ENCODE results near the gene TTC27. TPM values are rescaled to one million over a fixed set of nuclear protein-coding genes. Genes with fewer than 3 reads are reported as not detected.

Gene TTC27
- total RNA-seq, 1 donor from 2014 or later: 12.5 TPM

DNA sequence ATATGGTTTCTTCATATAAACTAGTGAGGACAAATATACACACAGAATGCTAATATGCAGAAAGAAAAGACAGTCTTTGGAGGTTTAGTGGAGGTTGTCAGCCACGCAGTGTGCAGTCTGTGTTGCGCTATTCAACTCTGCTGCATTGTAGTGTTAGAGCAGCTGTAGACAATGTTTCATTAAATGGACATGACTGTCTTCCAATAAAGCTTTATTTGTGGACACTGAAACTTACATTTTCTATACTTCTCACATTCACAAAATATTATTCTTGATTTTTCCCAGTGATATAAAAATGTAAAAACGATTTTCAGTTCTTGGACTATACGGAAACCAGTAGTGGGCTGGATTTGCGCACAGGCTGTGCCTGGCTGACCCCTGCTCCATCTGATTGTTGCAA is 13.3 kb downstream of the TTC27 start:
- no peak overlapping the region for H3K4me3 ChIP-seq
- H3K4me1 ChIP-seq: no peaks in the 10 kb centered on the region

DNA sequence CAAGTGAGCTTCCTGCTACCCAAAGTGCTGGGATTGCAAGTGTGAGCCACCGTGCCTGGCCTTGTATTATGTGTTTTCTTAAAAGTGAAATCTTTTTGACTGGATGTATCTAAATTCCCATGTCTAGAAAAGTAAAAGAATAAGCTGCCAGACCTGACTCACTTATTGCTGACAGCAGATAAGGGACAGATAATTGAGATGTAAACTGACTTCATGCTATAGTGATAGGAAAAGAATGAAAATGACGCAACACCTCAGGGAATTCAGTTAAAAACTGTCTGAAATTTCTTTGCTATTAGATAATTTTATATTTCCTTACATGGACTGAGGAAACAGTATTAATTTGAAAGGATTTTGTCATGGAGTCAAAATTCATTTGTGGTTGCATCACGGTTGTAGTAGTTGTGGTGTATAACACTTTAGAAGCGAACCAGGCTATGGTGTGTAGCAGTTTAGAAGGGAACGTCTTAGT is 19.4 kb downstream of the TTC27 start:
- H3K27me3 ChIP-seq: no peaks in the 10 kb centered on the region
- no peak overlapping the region for H3K27ac ChIP-seq
- no peak for TF ChIP-seq POLR2AphosphoS5 (IDR thresholded peaks at IDR 0.05; ENCODE audit: insufficient read depth in 1 of 2, low read depth in 1 of 2)
- TF ChIP-seq, protein P1, sequence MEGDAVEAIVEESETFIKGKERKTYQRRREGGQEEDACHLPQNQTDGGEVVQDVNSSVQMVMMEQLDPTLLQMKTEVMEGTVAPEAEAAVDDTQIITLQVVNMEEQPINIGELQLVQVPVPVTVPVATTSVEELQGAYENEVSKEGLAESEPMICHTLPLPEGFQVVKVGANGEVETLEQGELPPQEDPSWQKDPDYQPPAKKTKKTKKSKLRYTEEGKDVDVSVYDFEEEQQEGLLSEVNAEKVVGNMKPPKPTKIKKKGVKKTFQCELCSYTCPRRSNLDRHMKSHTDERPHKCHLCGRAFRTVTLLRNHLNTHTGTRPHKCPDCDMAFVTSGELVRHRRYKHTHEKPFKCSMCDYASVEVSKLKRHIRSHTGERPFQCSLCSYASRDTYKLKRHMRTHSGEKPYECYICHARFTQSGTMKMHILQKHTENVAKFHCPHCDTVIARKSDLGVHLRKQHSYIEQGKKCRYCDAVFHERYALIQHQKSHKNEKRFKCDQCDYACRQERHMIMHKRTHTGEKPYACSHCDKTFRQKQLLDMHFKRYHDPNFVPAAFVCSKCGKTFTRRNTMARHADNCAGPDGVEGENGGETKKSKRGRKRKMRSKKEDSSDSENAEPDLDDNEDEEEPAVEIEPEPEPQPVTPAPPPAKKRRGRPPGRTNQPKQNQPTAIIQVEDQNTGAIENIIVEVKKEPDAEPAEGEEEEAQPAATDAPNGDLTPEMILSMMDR (IDR thresholded peaks at IDR 0.05): no peak
- no peak for TF ChIP-seq POLR2A (IDR thresholded peaks at IDR 0.05)
- peaks cover 0 to 45% of the 10 kb centered on the region in 2 donors for H3K36me3 ChIP-seq
- H3K4me3 ChIP-seq: no peak overlapping the region
- no peak for DNase-seq (ENCODE audit: extremely low spot score in 2 of 2)
- intact Hi-C loops (cut with DNase I): no loop called here
- H3K4me1 ChIP-seq: no peaks in the 10 kb centered on the region
- H3K9me3 ChIP-seq: no peaks in the 10 kb centered on the region

More for the DNA sequence above, 13.3 kb downstream of the TTC27 start:
- Histone ChIP-seq H3K27ac (no peak overlapping the region), H3K9me3 (no peaks in the 10 kb centered on the region), H3K36me3 (peaks cover 0 to 54% of the 10 kb centered on the region in 2 donors), H3K27me3 (no peaks in the 10 kb centered on the region)
- no peak for TF ChIP-seq POLR2A (IDR thresholded peaks at IDR 0.05)
- TF ChIP-seq POLR2AphosphoS5 (IDR thresholded peaks at IDR 0.05; ENCODE audit: insufficient read depth in 1 of 2, low read depth in 1 of 2): no peak
- TF ChIP-seq, protein P1 (IDR thresholded peaks at IDR 0.05): no peak
- intact Hi-C loops (cut with DNase I): no loop called here
- no peak for DNase-seq (ENCODE audit: extremely low spot score in 2 of 2)

DNA sequence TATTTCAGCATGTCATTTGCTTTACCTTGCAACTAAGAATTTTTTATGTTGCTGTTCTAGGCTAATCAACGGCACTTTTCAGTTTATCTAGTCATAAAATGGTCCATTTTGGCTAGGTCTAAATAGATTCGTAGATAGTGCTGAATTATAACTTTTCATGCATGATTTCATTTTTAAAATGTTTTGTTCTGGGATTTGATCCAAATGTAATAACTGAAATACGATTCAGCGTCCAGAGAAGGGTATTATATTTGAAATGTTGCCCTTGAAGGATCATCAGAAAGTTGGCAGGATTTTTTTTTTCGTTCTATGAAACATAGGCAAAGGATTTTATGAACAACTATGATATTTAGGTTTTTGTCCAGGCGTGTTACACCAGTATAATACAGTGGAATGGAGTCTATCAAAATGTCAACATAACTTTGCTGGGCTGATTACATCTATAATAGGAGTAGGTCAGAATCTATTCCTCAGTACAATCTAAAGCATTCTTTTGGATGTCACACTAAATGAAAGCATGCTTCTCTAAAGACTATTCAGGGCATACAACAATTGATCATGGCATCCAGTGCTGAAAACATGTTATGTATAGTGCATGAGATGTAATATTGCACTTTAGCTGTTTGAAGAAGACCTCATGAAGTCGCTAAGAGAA is 24.8 kb downstream of the TTC27 start:
- no peak for DNase-seq (ENCODE audit: extremely low spot score in 2 of 2)
- H3K27me3 ChIP-seq: no peaks in the 10 kb centered on the region
- no peak overlapping the region for H3K4me3 ChIP-seq
- TF ChIP-seq, protein P1 (IDR thresholded peaks at IDR 0.05): no peak
- TF ChIP-seq POLR2AphosphoS5 (IDR thresholded peaks at IDR 0.05; ENCODE audit: insufficient read depth in 1 of 2, low read depth in 1 of 2): no peak
- no peak for TF ChIP-seq POLR2A (IDR thresholded peaks at IDR 0.05)
- H3K9me3 ChIP-seq: no peaks in the 10 kb centered on the region
- H3K4me1 ChIP-seq: no peaks in the 10 kb centered on the region
- intact Hi-C loops (cut with DNase I): no loop called here
- peaks cover 0 to 28% of the 10 kb centered on the region in 2 donors for H3K36me3 ChIP-seq
- no peak overlapping the region for H3K27ac ChIP-seq

DNA sequence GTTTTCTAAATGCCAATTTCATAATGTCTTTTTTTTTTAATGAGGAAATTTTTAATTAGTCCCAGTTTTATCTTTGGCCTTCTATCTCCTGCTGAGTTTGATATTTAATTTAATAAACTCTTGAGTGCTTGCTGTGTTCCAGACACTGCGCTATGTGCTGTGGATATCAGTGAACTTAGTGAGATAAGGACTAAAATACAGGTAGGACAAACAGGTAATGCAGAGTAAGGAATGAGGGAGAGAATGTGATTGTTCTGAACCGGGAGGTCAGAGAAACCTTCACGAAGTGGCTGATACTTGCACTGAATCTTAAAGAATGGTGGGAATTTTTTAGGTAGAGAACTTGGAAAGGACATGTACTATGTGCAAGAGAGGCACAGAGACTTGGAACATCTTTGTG is 28.2 kb downstream of the TTC27 start:
- H3K27ac ChIP-seq: no peak overlapping the region

DNA sequence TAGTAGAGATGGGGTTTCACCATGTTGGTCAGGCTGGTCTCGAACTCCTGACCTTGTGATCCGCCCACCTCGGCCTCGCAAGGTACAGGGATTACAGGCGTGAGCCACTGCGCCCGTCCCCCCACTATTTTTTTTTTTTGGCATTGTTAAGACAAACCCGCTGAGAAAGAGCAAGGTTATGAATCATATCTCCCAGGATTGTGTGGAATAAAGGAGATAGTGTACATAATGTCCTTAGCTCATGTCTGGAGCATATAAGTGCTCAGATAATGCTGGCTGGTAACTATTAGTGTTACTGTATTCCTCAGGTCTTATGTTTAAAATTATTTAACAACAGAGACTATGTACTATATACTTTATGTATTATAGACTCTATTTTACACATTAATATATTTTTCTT is 36.0 kb downstream of the TTC27 start:
- TF ChIP-seq, protein P1 (IDR thresholded peaks at IDR 0.05): no peak
- TF ChIP-seq POLR2A (IDR thresholded peaks at IDR 0.05): no peak
- TF ChIP-seq POLR2AphosphoS5 (IDR thresholded peaks at IDR 0.05; ENCODE audit: insufficient read depth in 1 of 2, low read depth in 1 of 2): no peak
- Histone ChIP-seq H3K36me3 (no peaks in the 10 kb centered on the region), H3K9me3 (no peaks in the 10 kb centered on the region), H3K4me1 (no peaks in the 10 kb centered on the region), H3K4me3 (no peak overlapping the region), H3K27me3 (no peaks in the 10 kb centered on the region), H3K27ac (no peak overlapping the region)
- no peak for DNase-seq (ENCODE audit: extremely low spot score in 2 of 2)
- intact Hi-C loops (cut with DNase I): no loop called here

More for the DNA sequence above, 28.2 kb downstream of the TTC27 start:
- Histone ChIP-seq H3K36me3 (peaks cover 0 to 9% of the 10 kb centered on the region in 2 donors), H3K4me3 (no peak overlapping the region), H3K9me3 (no peaks in the 10 kb centered on the region), H3K27me3 (no peaks in the 10 kb centered on the region), H3K4me1 (no peaks in the 10 kb centered on the region)
- TF ChIP-seq POLR2AphosphoS5 (IDR thresholded peaks at IDR 0.05; ENCODE audit: insufficient read depth in 1 of 2, low read depth in 1 of 2) (no peak), POLR2A (IDR thresholded peaks at IDR 0.05) (no peak)
- TF ChIP-seq, protein P1 (IDR thresholded peaks at IDR 0.05): no peak
- no peak for DNase-seq (ENCODE audit: extremely low spot score in 2 of 2)
- intact Hi-C loops (cut with DNase I): no loop called here
